CD4-positive, alpha-beta T cell (primary cell): Measurements from ENCODE around the gene NDUFS7. TPM values are rescaled to one million over a fixed set of nuclear protein-coding genes. Genes with fewer than 3 reads are reported as not detected.

Source experiments
- ATAC-seq: fragments of 200-7000 bp; cut with Tn5 transposase; one replicate; pipeline ENCODE4 v1.10.0; 2022; ENCODE audit warnings: mild to moderate bottlenecking; ENCODE audit not compliant: poor library complexity
- CTCF ChIA-PET: fragments of 350-600 bp; sonication (Branson Sonifier 250); formaldehyde crosslinking; loops from one replicate; lab custom pipeline; 2021; ENCODE audit warnings: antibody characterized with exemption, inconsistent platforms; lab: Charles Lee
- POLR2A ChIA-PET: fragments of 350-600 bp; sonication (Branson Sonifier 250); formaldehyde crosslinking; loops from one replicate; lab custom pipeline; 2021; ENCODE audit warnings: antibody characterized with exemption, inconsistent platforms; lab: Charles Lee
- DNase-seq, 14 experiments: peaks; one replicate each; pipeline ENCODE4 v3.0.0-alpha.2; 2013 to 2020; ENCODE audit warnings: mixed read lengths in 2 of 14
- H3K27ac ChIP-seq, 2 donors: one replicate each; pipeline versions ENCODE4 v1.5.1 to v1.7.0; 2013; ENCODE audit warnings: low read length in 2 of 2, low read depth in 1 of 2, mild to moderate bottlenecking in 1 of 2
- H3K27me3 ChIP-seq, 2 experiments: 1 replicate in 1 of 2; 2 replicates in 1 of 2; pipeline versions ENCODE4 v1.6.1 to v1.7.0; 2013; ENCODE audit warnings: low read length in 2 of 2, control low read depth in 1 of 2, mild to moderate bottlenecking in 1 of 2, moderate library complexity in 1 of 2; ENCODE audit not compliant: insufficient read depth in 2 of 2, control insufficient read depth in 1 of 2
- H3K36me3 ChIP-seq: one replicate; pipeline ENCODE4 v1.6.1; 2013; ENCODE audit warnings: low read length, control low read depth; ENCODE audit not compliant: insufficient read depth
- H3K4me1 ChIP-seq: one replicate; pipeline ENCODE4 v1.6.1; 2013; ENCODE audit warnings: low read length, control low read depth; ENCODE audit not compliant: insufficient read depth
- H3K4me3 ChIP-seq: one replicate; pipeline ENCODE4 v1.5.1; 2013; ENCODE audit warnings: mild to moderate bottlenecking, low read length, moderate library complexity
- H3K9me3 ChIP-seq, 2 experiments: 1 replicate in 1 of 2; 2 replicates in 1 of 2; pipeline versions ENCODE4 v1.6.1 to v1.7.0; 2013; ENCODE audit warnings: low read length in 2 of 2, mild to moderate bottlenecking in 2 of 2, control low read depth in 1 of 2, moderate library complexity in 1 of 2; ENCODE audit not compliant: control insufficient read depth in 1 of 2, insufficient read depth in 1 of 2
- H3K27ac Mint-ChIP-seq: one replicate; pipeline ENCODE4 v1.8.0; 2020; ENCODE audit warnings: mixed read lengths
- H3K27me3 Mint-ChIP-seq: one replicate; pipeline ENCODE4 v1.8.0; 2021; ENCODE audit warnings: mixed read lengths
- H3K36me3 Mint-ChIP-seq: one replicate; pipeline ENCODE4 v1.8.0; 2021; ENCODE audit warnings: low read depth, mixed read lengths
- H3K4me1 Mint-ChIP-seq: one replicate; pipeline ENCODE4 v1.8.0; 2021; ENCODE audit warnings: low read depth, mixed read lengths
- H3K4me3 Mint-ChIP-seq: one replicate; pipeline ENCODE4 v1.8.0; 2020; ENCODE audit warnings: mild to moderate bottlenecking, mixed read lengths
- H3K9me3 Mint-ChIP-seq: one replicate; pipeline ENCODE4 v1.8.0; 2020; ENCODE audit warnings: mixed read lengths
- CTCF ChIP-seq: fragments of 200-600 bp; IDR thresholded peaks from one replicate; pipeline ENCODE4 v1.8.0; 2022; ENCODE audit warnings: antibody characterized with exemption, mild to moderate bottlenecking
- intact Hi-C, 2 experiments: fragments of 100-400 bp; cut with DNase I in 1 of 2; cut with micrococcal nuclease in 1 of 2; formaldehyde crosslinking; loops; one replicate each; pipeline versions ENCODE4 v1.15.1 to v1.9.0; 2023 to 2025; cut with DNase I, micrococcal nuclease
- total RNA-seq, 174 experiments: library from RNA in 2 of 174; stranded (reverse) in 2 of 174; gene quantifications; one replicate each; pipeline ENCODE4 v1.2.3 and lab custom pipeline; 2021 to 2026

Gene NDUFS7
- total RNA-seq, 2 experiments from 2014 or later, result 40.0 to 42.6 TPM

DNA sequence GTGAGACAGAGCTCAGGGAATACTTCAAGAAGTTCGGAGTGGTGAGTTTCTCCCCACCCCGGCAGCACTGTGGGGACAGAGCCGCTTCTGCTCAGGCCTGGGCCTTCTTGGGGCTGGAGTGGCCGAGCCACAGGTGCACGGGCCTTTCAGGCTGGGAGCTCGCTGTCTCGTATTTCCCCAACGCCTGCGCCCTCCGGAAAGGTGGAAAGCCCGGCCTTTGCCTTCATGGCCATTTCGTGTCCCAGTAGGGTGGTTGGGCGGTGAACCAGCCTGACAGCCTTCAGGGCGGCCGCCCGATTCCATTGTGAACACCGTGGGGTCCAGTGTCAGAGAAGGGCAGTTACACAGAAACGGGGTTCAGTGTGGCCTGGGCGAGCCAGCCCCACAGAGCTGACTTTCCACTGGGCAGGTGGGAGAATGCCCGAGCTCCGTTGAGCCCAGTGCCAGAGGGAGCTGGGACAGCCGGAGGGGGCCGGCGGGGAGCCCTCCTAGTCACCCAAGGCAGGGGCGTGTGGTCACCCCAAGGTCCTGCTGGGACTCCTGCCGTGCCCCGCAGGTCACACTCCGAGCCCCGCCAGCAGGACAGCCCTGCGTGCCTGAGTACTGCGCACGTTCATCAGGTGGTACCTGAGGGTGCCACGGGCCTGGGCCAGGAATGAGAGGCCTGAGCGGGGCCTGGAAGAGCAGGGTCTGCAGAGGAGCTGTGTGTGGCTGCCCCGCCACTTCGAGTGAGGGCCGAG, 37.7 kb downstream of the NDUFS7 start:
- Mint-ChIP-seq H3K27ac (no peak overlapping the region), H3K36me3 (peaks cover 77% of the 10 kb centered on the region), H3K4me1 (peaks cover 13% of the 10 kb centered on the region), H3K4me3 (no peak overlapping the region), H3K27me3 (no peaks in the 10 kb centered on the region), H3K9me3 (no peaks in the 10 kb centered on the region)
- ChIA-PET POLR2A (no interaction called here), CTCF (no interaction called here)
- Histone ChIP-seq H3K27me3 (no peaks in the 10 kb centered on the region), H3K36me3 (peaks cover 94% of the 10 kb centered on the region), H3K27ac (no peak overlapping the region), H3K9me3 (no peaks in the 10 kb centered on the region), H3K4me1 (peaks cover 16% of the 10 kb centered on the region), H3K4me3 (no peak overlapping the region)
- DNase-seq (no peak), ATAC-seq (no peak)
- TF ChIP-seq CTCF, result no peak
- intact Hi-C loops, result no loop called here

DNA sequence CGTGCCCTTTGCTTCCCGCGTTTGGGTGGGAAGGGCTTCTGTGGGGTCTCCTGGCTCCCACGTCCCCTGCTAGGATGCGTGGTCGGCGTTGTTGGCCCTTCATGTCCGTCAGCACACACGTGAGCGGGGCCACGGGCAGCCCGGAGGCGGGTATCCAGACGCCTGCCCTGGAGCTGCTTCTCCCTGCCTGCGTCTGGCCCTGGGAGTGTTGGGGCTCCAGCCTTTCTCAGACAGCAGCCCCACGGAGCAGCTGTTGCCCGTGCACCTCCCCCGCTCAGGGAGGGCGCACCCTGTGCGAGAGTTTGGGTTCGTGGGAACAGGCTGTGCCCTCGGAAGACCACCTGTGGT, 38.2 kb downstream of the NDUFS7 start:
- H3K4me1 ChIP-seq, result peaks cover 10% of the 10 kb centered on the region
- no peak for TF ChIP-seq CTCF
- ATAC-seq, result no peak
- Mint-ChIP-seq H3K27me3 (no peaks in the 10 kb centered on the region), H3K36me3 (peaks cover 78% of the 10 kb centered on the region), H3K4me1 (peaks cover 10% of the 10 kb centered on the region), H3K9me3 (no peaks in the 10 kb centered on the region), H3K4me3 (no peak overlapping the region), H3K27ac (no peak overlapping the region)
- no peak for DNase-seq
- no peaks in the 10 kb centered on the region for H3K27me3 ChIP-seq
- ChIA-PET CTCF (no interaction called here), POLR2A (no interaction called here)
- H3K27ac ChIP-seq, result no peak overlapping the region
- intact Hi-C loops, result no loop called here
- no peak overlapping the region for H3K4me3 ChIP-seq
- peaks cover 93% of the 10 kb centered on the region for H3K36me3 ChIP-seq
- H3K9me3 ChIP-seq, result no peaks in the 10 kb centered on the region

- H3K27ac Mint-ChIP-seq, result peak overlapping the region; percentile 27
- H3K4me1 Mint-ChIP-seq, result peaks cover 8% of the 10 kb centered on the region
- intact Hi-C loops, result no loop called here
- Histone ChIP-seq H3K9me3 (no peaks in the 10 kb centered on the region), H3K36me3 (peaks cover 93% of the 10 kb centered on the region), H3K27me3 (no peaks in the 10 kb centered on the region), H3K4me3 (no peak overlapping the region), H3K27ac (no peak overlapping the region), H3K4me1 (peaks cover 6% of the 10 kb centered on the region)
- CTCF ChIA-PET, result no interaction called here
- ATAC-seq (no peak), DNase-seq (no peak)
- no peak overlapping the region for H3K4me3 Mint-ChIP-seq
- H3K27me3 Mint-ChIP-seq, result no peaks in the 10 kb centered on the region
- TF ChIP-seq CTCF, result no peak
- POLR2A ChIA-PET, result no interaction called here
- peaks cover 78% of the 10 kb centered on the region for H3K36me3 Mint-ChIP-seq
- no peaks in the 10 kb centered on the region for H3K9me3 Mint-ChIP-seq
Observed at GRCh38 chr19:1422360-1422759, 38.7 kb downstream of the NDUFS7 start.
